IMR-90 (cell line): ENCODE data around the gene RHO. TPM values are rescaled to one million over a fixed set of nuclear protein-coding genes. Genes with fewer than 3 reads are reported as not detected.

Source experiments
- ATAC-seq: fragments of 200-7000 bp; cut with Tn5 transposase; 2 replicates; pipeline ENCODE4 v1.9.1; 2020; ENCODE audit warnings: low read depth, mild to moderate bottlenecking, moderate library complexity
- BruUV-seq: library from RNA; stranded (reverse); fragments of 400-500 nt; replicated peaks from 2 replicates; lab custom pipeline; 2021; lab: Mats Ljungman, UMichigan
- CTCF ChIA-PET: fragments of 300-600 bp; formaldehyde crosslinking; extraction: SDS; loops from one replicate; lab custom pipeline; 2021; ENCODE audit warnings: antibody characterized with exemption; lab: Yijun Ruan, JAX
- POLR2A ChIA-PET: fragments of 300-600 bp; sonication (Branson Sonifier 250); formaldehyde crosslinking; loops from one replicate; lab custom pipeline; 2022; ENCODE audit warnings: antibody characterized with exemption; ENCODE audit not compliant: unreplicated experiment; lab: Charles Lee
- DNase-seq: peaks from one replicate; pipeline ENCODE4 v3.0.0; 2013
- H2AFZ ChIP-seq: replicated peaks from 2 replicates; pipeline ENCODE3; 2013; ENCODE audit warnings: low read length, mild to moderate bottlenecking; ENCODE audit not compliant: poor library complexity
- H2AK5ac ChIP-seq: 2 replicates; pipeline ENCODE4 v1.6.1; 2013; ENCODE audit warnings: low read depth, low read length, inconsistent platforms
- H2AK9ac ChIP-seq: replicated peaks from 2 replicates; pipeline ENCODE3; 2013; ENCODE audit warnings: mild to moderate bottlenecking, low read depth, low read length, moderate library complexity; ENCODE audit not compliant: poor library complexity
- H2BK120ac ChIP-seq: 2 replicates; pipeline ENCODE4 v1.6.1; 2013; ENCODE audit warnings: low read depth, low read length, inconsistent platforms
- H2BK15ac ChIP-seq: 3 replicates; pipeline ENCODE4 v1.6.1; 2013; ENCODE audit warnings: low read depth, low read length, inconsistent platforms
- H2BK20ac ChIP-seq: 2 replicates; pipeline ENCODE4 v1.6.1; 2013; ENCODE audit warnings: low read depth, mild to moderate bottlenecking, inconsistent platforms, low read length, moderate library complexity
- H2BK5ac ChIP-seq: 2 replicates; pipeline ENCODE4 v1.6.1; 2013; ENCODE audit warnings: mild to moderate bottlenecking, low read depth, low read length, inconsistent platforms; ENCODE audit not compliant: poor library complexity, severe bottlenecking
- H3K14ac ChIP-seq: replicated peaks from 2 replicates; pipeline ENCODE4 v1.6.1; 2013; ENCODE audit warnings: low read depth, low read length, inconsistent platforms
- H3K18ac ChIP-seq: 2 replicates; pipeline ENCODE4 v1.6.1; 2013; ENCODE audit warnings: low read depth, low read length, control low read depth
- H3K23ac ChIP-seq: 2 replicates; pipeline ENCODE4 v1.6.1; 2013; ENCODE audit warnings: low read depth, low read length, inconsistent platforms
- H3K27ac ChIP-seq: 2 replicates; pipeline ENCODE4 v1.5.1; 2013; ENCODE audit warnings: mild to moderate bottlenecking, control low read depth, low read length; ENCODE audit not compliant: insufficient read depth
- H3K27me3 ChIP-seq: 2 replicates; pipeline ENCODE4 v1.6.1; 2013; ENCODE audit warnings: low read length; ENCODE audit not compliant: control insufficient read depth, insufficient read depth
- H3K36me3 ChIP-seq: 2 replicates; pipeline ENCODE4 v1.6.1; 2013; ENCODE audit warnings: low read length, mixed read lengths; ENCODE audit not compliant: control insufficient read depth, insufficient read depth
- H3K4ac ChIP-seq: 2 replicates; pipeline ENCODE4 v1.6.1; 2013; ENCODE audit warnings: low read depth, low read length, inconsistent platforms
- H3K4me1 ChIP-seq: 2 replicates; pipeline ENCODE4 v1.6.1; 2013; ENCODE audit warnings: low read length, mixed read lengths; ENCODE audit not compliant: control insufficient read depth, insufficient read depth
- H3K4me2 ChIP-seq: 2 replicates; pipeline ENCODE4 v1.6.1; 2013; ENCODE audit warnings: low read depth, mild to moderate bottlenecking, control low read depth, low read length, moderate library complexity
- H3K4me3 ChIP-seq: 2 replicates; pipeline ENCODE4 v1.5.1; 2013; ENCODE audit warnings: low read depth, mild to moderate bottlenecking, control low read depth, low read length, moderate library complexity; ENCODE audit not compliant: insufficient read depth
- H3K56ac ChIP-seq: 2 replicates; pipeline ENCODE4 v1.6.1; 2013; ENCODE audit warnings: low read length, inconsistent platforms; ENCODE audit not compliant: insufficient read depth; ENCODE audit errors: extremely low read depth
- H3K79me1 ChIP-seq, 2 experiments: 2 replicates each; pipeline ENCODE4 v1.6.1; 2013; ENCODE audit warnings: low read length in 2 of 2, inconsistent platforms in 1 of 2, low read depth in 1 of 2
- H3K9ac ChIP-seq: 2 replicates; pipeline ENCODE4 v1.6.1; 2013; ENCODE audit warnings: low read depth, low read length, control low read depth
- H3K9me1 ChIP-seq: 2 replicates; pipeline ENCODE4 v1.6.1; 2013; ENCODE audit warnings: low read length, inconsistent platforms; ENCODE audit not compliant: insufficient read depth
- H3K9me3 ChIP-seq: 2 replicates; pipeline ENCODE4 v1.6.1; 2013; ENCODE audit warnings: low read length; ENCODE audit not compliant: control insufficient read depth, insufficient read depth
- H4K20me1 ChIP-seq: 2 replicates; pipeline ENCODE4 v1.6.1; 2013; ENCODE audit warnings: low read length, inconsistent platforms; ENCODE audit not compliant: insufficient read depth
- H4K5ac ChIP-seq: 2 replicates; pipeline ENCODE4 v1.6.1; 2013; ENCODE audit warnings: mild to moderate bottlenecking, low read depth, low read length, control low read depth
- H4K8ac ChIP-seq, 2 experiments: 2 replicates each; pipeline ENCODE4 v1.6.1; 2013; ENCODE audit warnings: low read depth in 2 of 2, low read length in 2 of 2, control low read depth in 1 of 2, inconsistent platforms in 1 of 2
- H4K91ac ChIP-seq: 2 replicates; pipeline ENCODE4 v1.6.1; 2013; ENCODE audit warnings: low read depth, low read length, inconsistent platforms; ENCODE audit not compliant: insufficient read depth
- ELK1 ChIP-seq: fragments of 150-350 bp; IDR thresholded peaks from 2 replicates; pipeline ENCODE4 v1.6.1; 2016; ENCODE audit warnings: low read depth, mild to moderate bottlenecking, low read length, moderate library complexity, borderline replicate concordance
- MAZ ChIP-seq: IDR thresholded peaks from 2 replicates; pipeline ENCODE4 v1.6.1; 2012; ENCODE audit warnings: low read depth, mild to moderate bottlenecking, low read length, improper control_type of control experiment, moderate library complexity, borderline replicate concordance
- NFE2L2 ChIP-seq: fragments of 150-350 bp; IDR thresholded peaks from 2 replicates; pipeline ENCODE4 v1.6.1; 2016; ENCODE audit warnings: low read depth, mild to moderate bottlenecking, low read length
- RAD21 ChIP-seq: IDR thresholded peaks from 2 replicates; pipeline ENCODE4 v1.6.1; 2012; ENCODE audit warnings: low read length, improper control_type of control experiment
- RFX5 ChIP-seq: IDR thresholded peaks from 2 replicates; pipeline ENCODE4 v1.8.0; 2012; ENCODE audit warnings: low read depth, mild to moderate bottlenecking, low read length, moderate library complexity
- SMC3 ChIP-seq: fragments of 150-350 bp; IDR thresholded peaks from 2 replicates; pipeline ENCODE4 v1.6.1; 2016; ENCODE audit warnings: low read depth, mild to moderate bottlenecking, antibody characterized with exemption, low read length, moderate library complexity
- WGBS, 2 experiments: methylation state at CpG; one replicate each; pipeline versions ENCODE4 v1.1.5 to v1.1.7; 2013; ENCODE audit warnings: missing lambda C conversion rate in 2 of 2; ENCODE audit not compliant: insufficient read length in 1 of 2; ENCODE audit errors: extremely low coverage in 2 of 2; 5-methylcytosine and 5-hydroxymethylcytosine counted together
- dilution Hi-C: fragments of 300-500 bp; cut with HindIII; formaldehyde crosslinking; loops from one replicate; pipeline ENCODE4 v1.14.3; 2018; ENCODE audit warnings: low sequenced_read_pairs; ENCODE audit not compliant: unreplicated experiment
- in situ Hi-C: fragments of 300-500 bp; cut with MboI; formaldehyde crosslinking; loops from 3 replicates; pipeline ENCODE4 v1.14.3; 2019; ENCODE audit warnings: low sequenced_read_pairs, inconsistent platforms, mixed read lengths
- intact Hi-C: fragments of 100-400 bp; cut with micrococcal nuclease; formaldehyde crosslinking; loops from 2 replicates; pipeline ENCODE4 v1.10.0; 2022
- polyA plus RNA-seq, 3 experiments: library from polyadenylated mRNA; depleted of rRNA; stranded (reverse); fragments of >200 nt; gene quantifications; 2 replicates each; pipeline ENCODE4 v1.2.3, GENCODE V29; 2012; ENCODE audit warnings: low replicate concordance in 1 of 3
- total RNA-seq: library from RNA; depleted of rRNA; stranded (reverse); fragments of >200 nt; gene quantifications from 2 replicates; pipeline ENCODE4 v1.2.3, GENCODE V29; 2012

RHO gene
- total and polyA plus RNA-seq, 2 of the 4 experiments (the other 2 are of a cell fraction): not detected

- Histone ChIP-seq H3K27ac (no peak overlapping the region), H3K4ac (no peak overlapping the region), H3K9ac (no peak overlapping the region), H2AFZ (peak overlapping the region; percentile 62), H4K8ac (no peak overlapping the region), H2AK5ac (peak overlapping the region; percentile 13; the same call in 1 of the 2 replicates), H2BK15ac (no peak overlapping the region), H3K4me1 (peaks cover 7% of the 10 kb centered on the region), H2BK120ac (no peak overlapping the region), H3K9me1 (peaks cover 13% of the 10 kb centered on the region), H4K5ac (no peak overlapping the region), H2BK5ac (no peak overlapping the region), H3K27me3 (no peaks in the 10 kb centered on the region), H2AK9ac (peak overlapping the region; percentile 29), H3K18ac (no peak overlapping the region), H3K36me3 (peaks cover 25% of the 10 kb centered on the region), H3K56ac (no peak overlapping the region), H3K4me3 (no peak overlapping the region), H3K4me2 (no peak overlapping the region), H3K9me3 (no peaks in the 10 kb centered on the region), H3K23ac (no peak overlapping the region; the same call in 1 of the 2 replicates), H4K20me1 (no peaks in the 10 kb centered on the region), H3K79me1 (peaks cover 2 to 12% of the 10 kb centered on the region in 2 experiments; a peak in 2 of 4 replicates), H4K91ac (no peak overlapping the region), H3K14ac (no peak overlapping the region), H2BK20ac (no peak overlapping the region)
- intact Hi-C loops: no loop called here
- CTCF ChIA-PET: no interaction called here
- no peak for TF ChIP-seq NFE2L2
- no peak for TF ChIP-seq RFX5
- TF ChIP-seq ELK1: no peak
- TF ChIP-seq RAD21: no peak
- no peak for TF ChIP-seq SMC3
- no peak for TF ChIP-seq MAZ
- in situ Hi-C loops: no loop called here
- ATAC-seq: no peak
- BruUV-seq: no TSS peak
- POLR2A ChIA-PET: interaction anchor here (0.7 kb wide), 1 partner anchor 18 kb away, joined by 3 read pairs; no protein-coding TSS in a partner anchor
- 100% methylated on average over 1 of the region's 6 CpGs; no CpG with 5 or more reads in 1 of the 2 experiments for WGBS, 2 experiments
- dilution Hi-C loops: no loop called here
- no peak for DNase-seq
Measured at GRCh38 chr3:129553171-129553570, 24.7 kb downstream of the RHO start.
